Stimulated activated naive CD4-positive, alpha-beta T cell treated with Interleukin-2 at 50 U/mL for 16 hours (primary cell): ENCODE results near the gene ODF2L.

ENCODE experiments used
- DNase-seq: peaks from one replicate; lab custom pipeline; 2025; lab: John Stamatoyannopoulos, UW

ODF2L gene

GRCh38 chr1:86395751-86396497 is at the start of gene ODF2L:
ODF2L (minus strand) TSS chr1:86396323; CDS start chr1:86387027, 9,296 bp downstream.
- peak; percentile 90 for DNase-seq

- no peak for DNase-seq
These were observed 49.8 kb upstream of the ODF2L start for GRCh38 chr1:86445919-86446318.

- DNase-seq: no peak
These were observed 45.9 kb upstream of the ODF2L start for GRCh38 chr1:86441997-86442396.

- DNase-seq: no peak
These were observed 45.5 kb upstream of the ODF2L start for GRCh38 chr1:86441581-86441980.

GRCh38 chr1:86436041-86436440 is 39.9 kb upstream of the ODF2L start:
- no peak for DNase-seq

- DNase-seq: no peak
These were observed 39.2 kb upstream of the ODF2L start for GRCh38 chr1:86435327-86435726.

- no peak for DNase-seq
These were observed 37.9 kb upstream of the ODF2L start for GRCh38 chr1:86434059-86434458.

GRCh38 chr1:86430376-86430775 is 34.3 kb upstream of the ODF2L start:
- no peak for DNase-seq

GRCh38 chr1:86429835-86430234 is 33.7 kb upstream of the ODF2L start:
- DNase-seq: no peak

GRCh38 chr1:86429122-86429725 is 33.1 kb upstream of the ODF2L start:
- no peak for DNase-seq

- DNase-seq: no peak
These were observed 27.8 kb upstream of the ODF2L start, which contains the start of gene CLCA2 for GRCh38 chr1:86423873-86424272. CLCA2 (plus strand) TSS chr1:86424171; CDS start chr1:86424248, 77 bp downstream.

- DNase-seq: no peak
These were observed 27.4 kb upstream of the ODF2L start for GRCh38 chr1:86423473-86423872.

- no peak for DNase-seq
These were observed 25.6 kb upstream of the ODF2L start for GRCh38 chr1:86421601-86422280.

GRCh38 chr1:86419277-86419903 is 23.3 kb upstream of the ODF2L start:
- DNase-seq: no peak

GRCh38 chr1:86416343-86416742 is 20.2 kb upstream of the ODF2L start:
- DNase-seq: no peak

GRCh38 chr1:86410879-86411278 is 14.8 kb upstream of the ODF2L start:
- no peak for DNase-seq

- DNase-seq: no peak
These were observed 13.4 kb upstream of the ODF2L start for GRCh38 chr1:86409416-86410021.

- no peak for DNase-seq
These were observed 371 bp upstream of the ODF2L start for GRCh38 chr1:86396498-86396890.

- DNase-seq: no peak
These were observed 1.7 kb downstream of the ODF2L start for GRCh38 chr1:86394416-86394815.

- no peak for DNase-seq
These were observed 6.8 kb downstream of the ODF2L start for GRCh38 chr1:86389307-86389706.

GRCh38 chr1:86388777-86389176 is 7.3 kb downstream of the ODF2L start:
- DNase-seq: no peak
